DMS79 (cell line): ENCODE results near the gene LCE6A.

ENCODE experiments used
- DNase-seq: peaks from one replicate; lab custom pipeline; 2025; lab: John Stamatoyannopoulos, UW

Gene LCE6A

GRCh38 chr1:152842556-152842955 is at the start of gene LCE6A:
TSS of gene LCE6A (plus strand) at chr1:152842856. CDS start at chr1:152843521, 665 bp downstream.
- no peak for DNase-seq

DNA sequence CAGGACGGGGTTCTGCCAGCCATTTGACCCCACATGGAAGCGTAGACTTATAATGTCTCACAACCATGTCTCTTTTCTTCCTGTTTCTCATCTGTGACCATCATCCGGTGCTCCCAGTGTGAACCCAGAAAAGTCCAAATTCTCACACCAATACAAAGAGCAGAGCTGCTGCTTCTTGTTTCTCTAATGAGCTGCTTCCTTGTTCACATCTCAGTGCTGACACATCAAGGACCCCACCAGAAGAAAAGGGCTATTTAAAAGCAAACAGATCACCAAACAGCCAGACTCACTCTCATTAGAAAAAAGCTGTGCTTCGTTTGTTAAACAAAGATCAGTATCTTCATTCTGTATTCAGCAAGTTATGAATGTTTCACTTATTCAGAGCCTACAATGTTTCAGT is 47.0 kb upstream of the LCE6A start:
- DNase-seq = no peak

DNA sequence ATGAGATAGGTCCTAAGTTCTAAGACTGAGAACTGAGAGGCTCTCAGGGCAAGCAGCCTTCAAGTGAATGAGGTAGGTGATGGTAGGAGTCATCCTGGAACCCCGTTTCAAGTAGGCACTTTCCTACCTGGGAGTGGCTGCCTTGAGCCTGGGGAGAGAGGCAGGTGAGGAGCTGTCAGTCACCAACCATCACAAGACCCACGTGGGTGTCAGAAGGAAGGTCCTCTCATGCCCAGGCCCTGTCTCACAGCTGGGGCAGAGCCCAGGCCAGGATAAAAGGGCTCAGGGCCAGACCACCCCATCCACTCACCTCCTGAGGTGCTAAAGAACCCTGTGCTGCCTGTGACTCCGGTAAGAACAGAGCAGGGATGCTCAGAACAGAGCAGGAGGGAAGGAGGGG is 46.2 kb upstream of the LCE6A start, which contains the start of gene LCE1D:
Gene LCE1D (plus strand): TSS at position 301 of the 400 bp plus-strand sequence. CDS start 1,074 bp downstream, outside the sequence.
- DNase-seq = no peak

DNA sequence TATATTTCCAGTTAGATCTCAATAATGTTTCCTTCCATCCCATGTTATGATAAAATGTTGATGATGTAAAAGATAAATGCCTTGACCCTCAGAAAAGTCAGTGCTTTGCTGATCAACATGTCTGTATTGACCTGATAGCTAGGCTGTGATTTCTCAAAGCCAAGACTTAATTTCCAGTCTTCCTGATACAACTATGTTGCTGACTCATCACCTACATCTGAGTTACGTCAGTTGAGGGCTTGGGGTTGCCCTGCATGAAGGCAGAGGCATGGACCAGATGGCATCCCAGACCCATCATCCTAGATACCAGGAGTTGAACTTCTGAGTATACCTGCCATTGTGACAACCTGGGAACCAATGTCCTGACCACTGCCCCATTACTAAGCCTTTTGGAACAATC is 41.3 kb upstream of the LCE6A start:
- no peak for DNase-seq

GRCh38 chr1:152806576-152806975 is 36.1 kb upstream of the LCE6A start, which contains the start of gene LCE1C:
TSS of gene LCE1C (minus strand) at chr1:152806651. CDS start at chr1:152805478, 1,173 bp downstream.
- no peak for DNase-seq

- DNase-seq = no peak
These were observed 31.6 kb upstream of the LCE6A start for GRCh38 chr1:152811050-152811449.

GRCh38 chr1:152811671-152812070 is 31.0 kb upstream of the LCE6A start, which contains the start of gene LCE1B:
TSS of gene LCE1B (plus strand) at chr1:152811971. CDS start at chr1:152812447, 476 bp downstream.
- no peak for DNase-seq

DNA sequence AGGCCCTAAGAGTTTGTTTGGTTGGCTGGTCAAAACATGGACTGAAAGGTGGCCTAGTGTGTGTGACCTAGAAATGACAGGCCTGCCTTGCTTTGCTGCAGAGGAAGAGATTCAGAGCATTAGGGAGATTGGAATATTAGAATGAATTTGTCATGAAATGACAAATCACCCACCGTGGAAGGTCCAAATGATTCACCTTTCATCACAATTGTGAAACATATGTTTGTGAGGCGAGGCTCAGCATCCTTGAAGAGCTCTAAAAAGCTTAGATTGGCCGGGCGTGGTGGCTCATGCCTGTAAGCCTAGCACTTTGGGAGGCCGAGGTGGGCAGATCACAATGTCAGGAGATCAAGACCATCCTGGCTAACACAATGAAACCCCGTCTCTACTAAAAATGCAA is 25.3 kb upstream of the LCE6A start:
- DNase-seq = no peak

- DNase-seq = no peak
These were observed 19.4 kb upstream of the LCE6A start for GRCh38 chr1:152823294-152823693.

- DNase-seq = no peak
These were observed 17.7 kb upstream of the LCE6A start for GRCh38 chr1:152824964-152825363.

DNA sequence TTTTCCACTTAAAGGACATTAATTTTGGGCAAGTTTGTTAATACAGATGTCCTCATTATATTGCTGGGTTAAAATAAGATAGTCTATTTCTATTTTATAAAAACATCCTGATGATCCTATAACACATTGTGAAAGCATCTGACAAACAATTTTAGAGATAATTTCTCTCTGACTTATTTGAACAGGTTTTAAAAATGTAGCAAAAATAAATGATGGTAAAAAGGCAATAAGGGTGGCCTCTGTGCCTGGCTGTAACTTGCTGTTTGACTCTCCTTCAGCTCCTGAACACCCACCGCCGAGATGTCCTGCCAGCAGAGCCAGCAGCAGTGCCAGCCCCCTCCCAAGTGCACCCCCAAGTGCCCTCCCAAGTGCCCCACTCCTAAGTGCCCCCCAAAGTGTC is 15.5 kb upstream of the LCE6A start, which contains the start of gene LCE1A:
Gene LCE1A (plus strand): TSS at position 301 of the 400 bp plus-strand sequence. CDS start 0 bp downstream, at position 301.
- no peak for DNase-seq

- DNase-seq = no peak
These were observed 5.8 kb upstream of the LCE6A start for GRCh38 chr1:152836870-152837269.

DNA sequence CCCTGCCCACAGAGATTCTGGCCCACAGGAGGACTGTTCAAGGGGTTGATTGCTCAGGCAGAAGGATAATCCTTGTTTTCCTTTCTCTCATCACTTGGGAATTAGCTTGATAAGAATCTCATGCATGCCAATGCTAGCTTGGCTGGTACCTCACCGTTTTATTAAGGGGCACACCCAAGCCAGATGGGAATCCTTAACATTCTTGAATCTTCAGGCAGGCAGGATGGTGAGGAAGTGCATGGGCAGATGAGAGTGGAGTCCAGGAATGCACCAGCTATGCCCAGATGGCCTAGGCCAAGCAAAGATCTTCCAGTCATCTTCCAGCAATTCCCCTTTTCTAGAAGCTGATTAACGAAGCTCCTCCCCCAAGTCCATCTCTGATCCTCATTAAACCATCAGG is 13.0 kb downstream of the LCE6A start:
- no peak for DNase-seq

DNA sequence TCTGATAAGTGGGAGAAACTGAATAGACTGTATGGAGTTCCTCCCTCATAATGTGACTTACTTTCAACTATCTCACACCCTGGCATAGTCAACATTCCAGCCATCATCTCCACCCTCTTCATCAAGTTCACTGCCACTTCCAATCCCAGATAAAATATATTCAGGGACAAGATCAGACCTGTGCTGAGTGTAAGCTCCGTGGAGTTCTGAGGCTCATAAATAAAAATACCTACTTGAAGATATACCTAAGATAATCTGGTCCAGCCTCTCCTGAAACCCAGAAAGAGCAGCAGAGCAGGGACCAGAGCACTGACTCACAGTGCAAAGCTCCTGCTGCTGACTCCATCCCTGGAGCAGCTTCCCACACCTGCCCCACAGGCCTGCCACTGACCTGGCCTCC is 15.4 kb downstream of the LCE6A start:
- no peak for DNase-seq

- no peak for DNase-seq
These were observed 17.0 kb downstream of the LCE6A start, which contains the start of gene LCE7A for GRCh38 chr1:152859696-152860095. TSS of gene LCE7A (plus strand) at chr1:152859996. CDS start at chr1:152860698, 702 bp downstream.

GRCh38 chr1:152860129-152860528 is 17.5 kb downstream of the LCE6A start:
- no peak for DNase-seq

DNA sequence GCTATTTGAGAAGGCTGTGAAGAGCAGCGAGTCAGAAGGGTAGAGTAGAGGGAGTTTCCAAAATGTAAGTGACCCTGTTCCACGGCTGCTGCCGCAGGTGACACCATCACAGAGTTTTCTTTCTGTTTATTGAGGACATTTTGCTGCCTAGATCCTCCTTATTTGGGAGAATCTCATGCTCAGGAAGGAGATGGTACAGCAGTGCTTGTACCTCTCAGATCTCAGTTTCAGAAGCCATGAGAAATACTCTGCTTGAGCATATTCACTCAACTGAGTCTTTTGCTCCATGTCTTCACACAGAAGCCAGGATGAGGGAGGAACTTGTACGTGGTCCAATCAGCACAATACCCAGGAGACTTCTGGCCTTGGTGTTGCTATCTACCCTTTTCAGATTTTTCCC is 18.7 kb downstream of the LCE6A start:
- no peak for DNase-seq

DNA sequence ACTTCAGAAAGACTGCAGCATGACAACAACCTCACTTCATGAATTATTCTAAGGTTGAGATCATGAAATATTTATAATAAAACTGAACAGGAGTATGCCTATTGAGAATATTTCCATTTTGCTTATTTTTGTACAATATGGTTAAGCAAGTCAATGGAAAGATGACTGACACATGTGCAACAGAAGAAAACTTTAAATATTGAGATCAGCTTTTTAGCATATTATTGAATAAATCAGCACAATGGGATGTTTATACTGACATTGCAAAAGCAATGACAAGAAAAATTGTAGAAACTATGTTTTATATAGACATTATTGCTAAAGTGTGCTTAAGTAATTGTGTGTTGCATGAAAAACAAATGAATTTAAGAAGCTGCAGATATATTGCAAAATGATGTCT is 21.8 kb downstream of the LCE6A start:
- no peak for DNase-seq

DNA sequence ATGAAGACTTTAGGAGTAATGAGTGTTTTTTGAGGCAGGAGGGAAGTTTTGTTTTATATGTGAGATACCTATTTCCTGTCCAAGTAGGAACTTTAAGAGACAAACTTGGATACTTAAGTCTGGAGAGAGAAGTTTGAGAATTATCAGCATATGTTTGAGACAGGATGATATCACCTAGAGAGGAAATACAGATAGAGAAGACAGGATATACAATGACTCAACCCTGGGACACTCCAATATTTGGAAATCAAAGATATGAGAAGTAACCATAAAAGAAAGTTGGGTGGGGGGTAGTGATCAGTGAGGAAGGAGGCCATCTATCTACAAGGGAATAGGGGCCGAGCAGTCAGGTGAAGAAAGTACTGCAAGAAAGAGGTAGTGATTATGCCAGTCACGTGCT is 23.7 kb downstream of the LCE6A start:
- no peak for DNase-seq

- peak; percentile 33 for DNase-seq
These were observed 27.3 kb downstream of the LCE6A start for GRCh38 chr1:152869808-152870419.

DNA sequence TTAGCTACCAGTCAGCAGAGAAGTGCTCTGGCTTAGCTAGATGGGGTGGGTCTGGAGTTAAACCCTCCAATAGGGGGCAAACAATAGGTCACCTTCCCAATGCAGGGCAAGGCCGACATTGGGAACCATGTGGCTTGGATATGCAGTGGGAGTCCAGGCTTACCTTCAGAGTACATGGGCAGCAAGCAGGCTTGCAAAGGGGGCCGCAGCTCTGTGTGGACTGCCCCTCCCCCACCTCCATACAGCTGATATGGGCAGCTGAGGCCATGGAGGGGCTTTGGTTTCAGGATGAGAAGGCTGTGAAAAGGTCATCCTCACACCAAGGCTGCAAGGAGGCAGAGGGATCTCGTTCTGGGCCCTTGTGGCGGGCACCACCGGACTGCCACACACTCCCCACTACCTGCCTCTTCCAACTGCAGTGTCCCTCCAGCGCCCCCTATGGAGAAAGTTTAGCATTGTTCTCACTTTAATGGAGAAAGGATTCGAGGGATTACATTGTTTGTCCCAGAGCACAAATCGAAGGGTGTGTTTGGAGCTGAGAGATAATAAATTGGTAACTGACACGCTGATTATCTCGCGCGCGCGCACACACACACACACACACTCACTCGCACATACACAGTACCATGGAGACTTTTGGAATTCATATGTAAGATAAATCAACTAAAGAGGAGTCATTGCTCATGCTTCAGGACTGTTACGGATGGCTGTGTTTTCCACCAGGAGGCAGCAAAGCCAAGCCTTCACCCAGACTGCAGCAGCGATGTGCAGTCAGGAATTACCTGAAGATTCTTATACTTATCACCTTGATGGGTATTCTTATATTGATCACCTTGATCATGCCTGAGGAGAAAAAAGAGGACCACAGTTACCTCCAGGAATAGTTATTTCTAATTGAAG is 28.4 kb downstream of the LCE6A start:
- DNase-seq = no peak

GRCh38 chr1:152871731-152872126 is 29.1 kb downstream of the LCE6A start:
- no peak for DNase-seq

- DNase-seq = no peak
These were observed 30.8 kb downstream of the LCE6A start for GRCh38 chr1:152873495-152873894.
